Stimulated activated CD4-positive, alpha-beta T cell treated with anti-CD3 and anti-CD28 coated beads, Interleukin-2, amount 100 ng/mL, for 24 hours (primary cell): ENCODE data around the gene PITPNC1.
"Not testable (repeated sequence)": the region's sequence is repeated elsewhere in the genome, so short reads cannot be mapped to it uniquely, and the experiment has no call there.

Experiments
- DNase-seq, 2 donors: peaks; one replicate each; pipeline ENCODE4 v3.0.0-alpha.2; 2020

Gene PITPNC1

GRCh38 chr17:67372751-67373150 lies 4.3 kb upstream of the PITPNC1 start:
- DNase-seq: no peak

- peak; percentile 90 to 91 for DNase-seq
Measured at GRCh38 chr17:67374329-67375053, 2.6 kb upstream of the PITPNC1 start.

- no peak for DNase-seq
Measured at GRCh38 chr17:67375054-67375427, 2.0 kb upstream of the PITPNC1 start.

- no peak for DNase-seq
Measured at GRCh38 chr17:67375716-67376115, 1.4 kb upstream of the PITPNC1 start.

- DNase-seq: no peak
Measured at GRCh38 chr17:67376415-67376736, 705 bp upstream of the PITPNC1 start.

GRCh38 chr17:67377488-67378453 lies 690 bp downstream of the PITPNC1 start:
- DNase-seq: peak; percentile 63

GRCh38 chr17:67378454-67379250 lies 1.6 kb downstream of the PITPNC1 start:
- DNase-seq: peak; percentile 81

- no peak for DNase-seq
Measured at GRCh38 chr17:67379251-67379630, 2.2 kb downstream of the PITPNC1 start.

GRCh38 chr17:67381929-67382257 lies 4.8 kb downstream of the PITPNC1 start:
- DNase-seq: no peak

GRCh38 chr17:67385122-67385988 lies 8.3 kb downstream of the PITPNC1 start:
- no peak for DNase-seq

- peak; percentile 84 for DNase-seq
Measured at GRCh38 chr17:67386965-67387551, 10.0 kb downstream of the PITPNC1 start.

- not testable (repeated sequence) for DNase-seq
Measured at GRCh38 chr17:67388536-67388935, 11.5 kb downstream of the PITPNC1 start.

- DNase-seq: no peak
Measured at GRCh38 chr17:67388986-67389385, 11.9 kb downstream of the PITPNC1 start.

GRCh38 chr17:67390006-67390645 lies 13.0 kb downstream of the PITPNC1 start:
- DNase-seq: no peak

- DNase-seq: peak; percentile 59 to 70
Measured at GRCh38 chr17:67390646-67391361, 13.7 kb downstream of the PITPNC1 start.

- no peak for DNase-seq
Measured at GRCh38 chr17:67392111-67392510, 15.0 kb downstream of the PITPNC1 start.

- no peak for DNase-seq
Measured at GRCh38 chr17:67393809-67394397, 16.8 kb downstream of the PITPNC1 start.

- no peak for DNase-seq
Measured at GRCh38 chr17:67399676-67400075, 22.6 kb downstream of the PITPNC1 start.

GRCh38 chr17:67400193-67400592 lies 23.1 kb downstream of the PITPNC1 start:
- no peak for DNase-seq

GRCh38 chr17:67401106-67401505 lies 24.0 kb downstream of the PITPNC1 start:
- no peak for DNase-seq
